ENCODE measurements around the gene TNFAIP1.
A peak's percentile ranks its signal among the peaks of the same experiment; 100 is the strongest.
"Not testable (repeated sequence)": the region's sequence is repeated elsewhere in the genome, so short reads cannot be mapped to it uniquely, and the experiment has no call there.

The TNFAIP1 gene

GRCh38 chr17:28325211-28325610, 10.3 kb upstream of the TNFAIP1 start:
- no peak for DNase-seq

- no peak for DNase-seq
Measured at GRCh38 chr17:28326114-28326513, 9.4 kb upstream of the TNFAIP1 start.

DNA sequence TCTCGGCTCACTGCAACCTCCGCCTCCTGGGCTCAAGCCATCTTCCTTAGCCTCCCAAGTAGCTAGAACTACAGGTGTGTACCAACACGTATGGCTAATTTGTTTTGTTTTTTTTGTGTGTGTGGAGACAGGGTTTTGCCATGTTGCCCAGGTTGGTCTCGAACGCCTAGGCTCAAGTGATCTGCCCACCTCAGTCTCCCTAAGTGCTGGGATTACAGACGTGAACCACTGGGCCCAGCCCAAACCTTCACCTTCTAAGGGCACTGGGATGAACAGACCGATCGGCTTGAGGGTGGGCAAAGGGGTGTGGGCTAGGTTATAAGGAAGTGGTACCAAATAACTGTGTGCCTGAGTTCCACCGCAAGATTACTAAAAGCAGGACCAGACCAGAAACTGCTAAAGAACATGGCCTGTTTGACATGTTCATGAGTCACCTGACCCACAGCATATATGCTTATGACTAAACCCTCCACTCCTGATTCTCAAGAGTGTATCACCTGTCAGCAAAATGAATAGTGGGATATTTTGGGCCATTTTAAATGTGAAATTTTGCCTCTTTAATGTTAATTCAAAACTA, 8.4 kb upstream of the TNFAIP1 start:
- DNase-seq, result no peak

- no peak for DNase-seq
Measured at GRCh38 chr17:28327709-28328108, 7.9 kb upstream of the TNFAIP1 start.

DNA sequence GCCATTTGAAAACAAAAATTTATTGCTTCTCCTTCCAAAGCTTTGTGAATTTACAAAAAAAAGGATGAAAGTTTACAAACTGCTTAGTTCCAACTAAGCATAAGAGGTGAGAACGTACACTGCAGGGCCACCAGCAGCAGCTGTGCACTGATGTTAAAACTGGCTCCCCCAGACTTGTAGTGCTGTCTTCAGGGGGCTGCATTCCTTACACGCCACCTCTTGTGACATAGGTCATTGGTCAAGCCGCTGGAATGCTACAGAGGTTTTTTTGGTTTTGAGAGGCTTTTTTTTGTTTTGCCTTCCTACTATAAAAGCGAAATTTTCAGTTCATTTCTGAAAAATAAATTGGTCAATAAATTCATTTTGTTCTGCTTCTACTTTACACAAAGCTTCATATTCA, 7.2 kb upstream of the TNFAIP1 start:
- no peak for DNase-seq

- DNase-seq, result no peak
Measured at GRCh38 chr17:28330671-28331070, 4.9 kb upstream of the TNFAIP1 start.

DNA sequence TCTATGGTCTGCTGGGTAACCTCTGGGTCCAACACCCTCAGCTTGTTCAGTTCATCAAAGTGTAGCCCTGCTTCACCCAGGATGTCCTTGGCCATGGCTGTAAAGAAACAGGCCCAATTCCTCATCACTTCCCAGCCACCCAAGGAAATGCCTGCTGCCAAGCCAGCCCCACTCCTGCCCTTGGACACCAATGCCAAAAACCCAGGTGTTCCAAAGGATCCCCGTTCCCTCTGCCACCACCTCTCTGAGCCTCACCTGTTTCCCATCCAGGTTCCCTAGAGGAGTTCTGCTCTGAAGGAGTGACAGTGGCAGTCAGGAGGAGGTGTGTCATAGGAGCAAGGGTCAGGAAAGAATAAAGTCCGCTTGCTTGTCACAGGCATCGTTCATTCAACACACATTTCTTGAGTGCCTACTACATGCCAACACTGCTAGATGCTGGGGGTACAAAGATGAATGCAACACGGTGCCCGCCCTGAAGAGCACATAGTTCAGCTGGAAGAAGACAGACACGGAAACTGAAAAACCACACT, 3.6 kb upstream of the TNFAIP1 start:
- DNase-seq, result no peak

DNA sequence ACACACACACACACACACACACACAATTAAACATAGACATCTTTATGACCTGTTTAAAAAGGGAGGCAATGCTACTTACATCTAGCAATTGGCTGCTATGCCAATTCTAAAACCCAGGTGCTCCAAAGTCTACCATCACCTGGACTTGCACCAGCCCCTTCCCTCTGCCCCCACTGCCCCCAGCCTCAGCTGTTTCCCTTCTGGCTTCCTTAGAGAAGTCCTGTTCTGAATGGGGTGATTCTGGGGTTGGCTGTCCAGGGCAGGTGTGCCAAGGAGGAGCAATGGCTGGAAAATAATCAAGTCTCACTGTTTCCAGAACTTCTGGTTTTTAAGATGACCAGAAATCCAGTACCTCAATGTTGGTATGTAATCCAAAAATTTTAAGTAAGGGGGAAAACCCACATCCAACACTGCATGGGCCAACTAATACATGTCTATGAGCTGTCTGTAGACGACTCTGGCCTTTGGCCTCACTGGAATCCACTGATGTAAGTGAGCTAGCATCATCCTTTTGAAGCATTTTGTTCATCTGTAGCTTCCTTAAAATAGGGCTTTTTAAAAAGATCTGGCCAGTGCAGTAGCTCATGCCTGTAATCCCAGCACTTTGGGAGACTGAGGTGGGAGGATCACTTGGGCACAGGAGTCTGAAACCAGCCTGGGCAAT, 2.3 kb upstream of the TNFAIP1 start:
- no peak for DNase-seq

GRCh38 chr17:28334171-28334570, 1.4 kb upstream of the TNFAIP1 start:
- DNase-seq, result no peak

- no peak for DNase-seq
Measured at GRCh38 chr17:28334666-28335200, 828 bp upstream of the TNFAIP1 start.

GRCh38 chr17:28335959-28336871, 654 bp downstream of the TNFAIP1 start:
- DNase-seq, result peak; percentile 39

GRCh38 chr17:28338056-28338768, 2.7 kb downstream of the TNFAIP1 start:
- DNase-seq, result no peak

DNA sequence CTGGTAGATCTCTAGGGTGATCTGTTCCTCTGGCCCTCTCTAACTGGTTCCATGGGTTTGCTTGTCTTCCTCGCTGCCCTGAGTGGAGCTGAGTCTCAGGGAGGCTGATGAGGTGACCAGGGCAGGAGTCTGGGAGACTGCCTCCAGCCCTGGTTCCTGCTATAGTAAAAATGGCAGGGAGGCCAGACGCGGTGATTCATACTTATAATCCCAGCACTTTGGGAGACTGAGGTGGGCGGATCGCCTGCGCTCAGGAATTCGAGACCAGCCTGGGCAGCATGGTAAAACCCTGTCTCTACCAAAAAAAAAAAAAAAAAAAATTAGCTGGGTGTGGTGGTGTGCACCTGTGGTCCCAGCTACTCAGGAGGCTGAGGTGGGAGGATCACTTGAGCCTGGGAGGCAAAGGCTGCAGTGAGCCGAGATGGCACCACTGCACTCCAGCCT, 3.2 kb downstream of the TNFAIP1 start:
- not testable (repeated sequence) for DNase-seq

DNA sequence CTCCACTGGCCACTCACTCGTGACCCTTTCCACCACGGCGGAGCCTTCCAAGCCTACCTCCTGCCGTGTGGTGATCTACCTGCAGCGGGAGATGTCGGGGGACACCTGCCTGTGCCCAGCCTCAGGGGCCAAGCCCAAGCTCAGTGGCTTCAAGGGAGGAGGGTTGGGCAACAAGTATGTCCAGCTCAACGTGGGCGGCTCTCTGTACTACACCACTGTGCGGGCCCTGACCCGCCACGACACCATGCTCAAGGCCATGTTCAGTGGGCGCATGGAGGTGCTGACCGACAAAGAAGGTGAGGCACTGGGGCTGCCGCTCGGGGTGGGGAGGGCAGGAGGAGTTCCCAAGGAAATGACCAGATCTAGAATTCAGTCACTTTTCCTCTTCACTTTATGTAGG, 3.9 kb downstream of the TNFAIP1 start:
- no peak for DNase-seq

- no peak for DNase-seq
Measured at GRCh38 chr17:28340374-28340773, 4.8 kb downstream of the TNFAIP1 start.

GRCh38 chr17:28341516-28341915, 6.0 kb downstream of the TNFAIP1 start:
- DNase-seq, result no peak

- DNase-seq, result no peak
Measured at GRCh38 chr17:28342313-28342712, 6.8 kb downstream of the TNFAIP1 start.

DNA sequence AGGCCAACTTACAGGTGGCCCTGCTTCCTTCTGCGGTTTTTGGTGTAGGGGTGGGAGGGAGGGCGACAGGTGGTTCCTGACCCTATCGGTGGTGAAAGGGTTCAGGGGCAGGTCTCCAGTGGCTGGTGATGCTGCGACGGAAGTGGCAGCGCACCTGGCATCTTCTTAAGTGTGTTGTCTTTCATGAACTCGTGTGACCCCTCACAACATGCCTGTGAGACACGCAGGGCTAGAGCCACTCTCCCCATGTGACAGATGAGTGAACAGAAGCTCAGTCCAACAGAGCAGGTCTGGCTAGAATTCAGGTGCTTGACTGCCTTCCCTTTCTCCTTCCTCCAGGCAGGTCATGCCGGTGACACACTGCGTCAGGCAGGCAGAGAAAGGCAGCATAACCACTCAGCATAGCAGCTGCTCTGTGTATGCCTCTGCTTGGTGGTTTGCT, 8.0 kb downstream of the TNFAIP1 start:
- no peak for DNase-seq

- no peak for DNase-seq
Measured at GRCh38 chr17:28344011-28344410, 8.4 kb downstream of the TNFAIP1 start.

DNA sequence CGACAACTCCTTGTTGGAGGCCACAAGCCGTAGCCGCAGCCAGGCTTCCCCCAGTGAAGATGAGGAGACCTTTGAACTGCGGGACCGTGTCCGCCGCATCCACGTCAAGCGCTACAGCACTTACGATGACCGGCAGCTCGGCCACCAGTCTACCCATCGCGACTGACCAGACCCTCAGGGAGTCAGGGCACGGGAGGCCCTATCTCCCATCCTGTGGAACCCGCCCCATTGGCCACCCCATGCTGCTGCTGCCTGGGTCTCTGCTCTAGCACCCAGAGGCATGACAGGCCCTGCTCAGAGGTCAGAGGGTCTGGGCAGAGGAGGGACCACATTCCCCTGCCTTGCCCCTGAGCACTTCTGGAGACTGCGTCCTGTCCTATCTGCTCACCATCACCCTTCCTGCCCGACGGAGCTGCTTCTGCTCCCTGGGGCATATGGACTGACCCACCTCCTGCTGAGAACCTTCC, 8.9 kb downstream of the TNFAIP1 start:
- DNase-seq, result no peak

DNA sequence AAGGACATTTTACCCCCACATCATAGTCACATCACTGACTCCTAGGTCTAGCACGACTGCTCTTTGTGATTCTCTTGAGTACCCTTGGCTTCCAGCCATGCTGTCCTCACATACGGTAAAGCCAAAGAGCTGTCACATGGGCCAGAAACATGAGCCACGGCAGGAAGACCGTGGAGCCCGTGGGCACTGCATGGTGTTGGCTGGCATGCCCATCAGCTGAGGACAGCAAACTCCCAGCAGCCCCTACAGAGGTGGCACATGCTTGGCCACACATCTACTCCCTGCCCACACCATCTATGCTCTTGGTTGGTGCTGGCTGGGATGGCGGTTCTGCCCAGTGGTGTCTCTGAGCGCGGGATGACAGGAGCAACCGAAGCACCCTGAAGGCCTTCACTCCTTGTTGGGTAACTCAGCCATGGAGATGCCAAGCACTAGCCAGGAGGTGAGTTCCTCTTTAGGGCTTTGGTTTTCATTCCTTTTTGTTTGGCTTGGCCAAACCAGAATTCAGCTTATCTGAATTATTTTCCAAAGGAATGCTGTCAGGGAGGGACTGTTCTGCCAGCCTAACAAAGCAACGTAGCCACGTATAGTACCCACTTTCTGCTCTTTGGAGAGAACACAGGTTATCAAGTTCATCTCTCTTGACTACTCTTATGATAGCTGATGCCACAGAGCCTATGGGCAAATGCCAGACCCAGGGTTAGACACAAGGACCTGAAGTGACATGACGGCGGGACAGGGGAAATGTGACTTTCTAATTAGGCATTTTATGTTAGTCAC, 10.0 kb downstream of the TNFAIP1 start:
- no peak for DNase-seq

GRCh38 chr17:28346199-28346580, 10.6 kb downstream of the TNFAIP1 start:
- DNase-seq, result no peak

Measured in CD4-positive, alpha-beta T cell treated with Interleukin-21 for 1 hour (primary cell).